ENCODE measurements around the gene LSAMP.
"Not testable (repeated sequence)": the region's sequence is repeated elsewhere in the genome, so short reads cannot be mapped to it uniquely, and the experiment has no call there.

Gene LSAMP

GRCh38 chr3:116233711-116234357, 211.5 kb downstream of the LSAMP start:
- DNase-seq = no peak

- DNase-seq = no peak
Observed at GRCh38 chr3:116230431-116231020, 214.8 kb downstream of the LSAMP start.

- no peak for DNase-seq
Observed at GRCh38 chr3:116226266-116226665, 219.0 kb downstream of the LSAMP start.

- no peak for DNase-seq
Observed at GRCh38 chr3:116216761-116217160, 228.5 kb downstream of the LSAMP start.

GRCh38 chr3:116211901-116212300, 233.4 kb downstream of the LSAMP start:
- DNase-seq = no peak

GRCh38 chr3:116208830-116209229, 236.5 kb downstream of the LSAMP start:
- DNase-seq = not testable (repeated sequence)

GRCh38 chr3:116200956-116201690, 244.2 kb downstream of the LSAMP start:
- DNase-seq = no peak

- DNase-seq = no peak
Observed at GRCh38 chr3:116199063-116199462, 246.2 kb downstream of the LSAMP start.

- DNase-seq = no peak
Observed at GRCh38 chr3:116198087-116198486, 247.2 kb downstream of the LSAMP start.

- DNase-seq = no peak
Observed at GRCh38 chr3:116192464-116192863, 252.8 kb downstream of the LSAMP start.

GRCh38 chr3:116191409-116191808, 253.9 kb downstream of the LSAMP start:
- DNase-seq = no peak

- no peak for DNase-seq
Observed at GRCh38 chr3:116190095-116190494, 255.2 kb downstream of the LSAMP start.

GRCh38 chr3:116188231-116188785, 257.0 kb downstream of the LSAMP start:
- no peak for DNase-seq

- no peak for DNase-seq
Observed at GRCh38 chr3:116186049-116186448, 259.2 kb downstream of the LSAMP start.

- no peak for DNase-seq
Observed at GRCh38 chr3:116181159-116181558, 264.1 kb downstream of the LSAMP start.

- DNase-seq = no peak
Observed at GRCh38 chr3:116179091-116179490, 266.2 kb downstream of the LSAMP start.

GRCh38 chr3:116176974-116177555, 268.2 kb downstream of the LSAMP start:
- no peak for DNase-seq

GRCh38 chr3:116166121-116166520, 279.2 kb downstream of the LSAMP start:
- DNase-seq = no peak

GRCh38 chr3:116165641-116166040, 279.6 kb downstream of the LSAMP start:
- no peak for DNase-seq

GRCh38 chr3:116165135-116165534, 280.2 kb downstream of the LSAMP start:
- DNase-seq = no peak

- no peak for DNase-seq
Observed at GRCh38 chr3:116164039-116164438, 281.2 kb downstream of the LSAMP start.

GRCh38 chr3:116161575-116162525, 283.4 kb downstream of the LSAMP start:
- DNase-seq = no peak

All from activated CD4-positive, CD25-positive, alpha-beta regulatory T cell treated with anti-CD3 and anti-CD28 coated beads, Interleukin-2, amount 50 U/mL, for 72 hours (primary cell).